Kidney epithelial cell (primary cell): ENCODE measurements around the gene TMEM184A. TPM values are rescaled to one million over a fixed set of nuclear protein-coding genes. Genes with fewer than 3 reads are reported as not detected.

Experiments used
- DNase-seq: peaks from one replicate; pipeline ENCODE4 v3.0.0-alpha.2; 2010; ENCODE audit warnings: low read depth
- H3K27me3 ChIP-seq: 2 replicates; pipeline ENCODE4 v1.6.0; 2011; ENCODE audit warnings: low read length; ENCODE audit not compliant: control insufficient read depth, insufficient read depth
- H3K36me3 ChIP-seq: 2 replicates; pipeline ENCODE4 v1.5.1; 2011; ENCODE audit warnings: low read length; ENCODE audit not compliant: control insufficient read depth, insufficient read depth
- H3K4me3 ChIP-seq: 2 replicates; pipeline ENCODE4 v1.5.1; 2011; ENCODE audit warnings: low read depth, mild to moderate bottlenecking, control low read depth, low read length
- total RNA-seq: library from RNA; depleted of rRNA; stranded (reverse); fragments of >200 nt; gene quantifications from 2 replicates; pipeline ENCODE4 v1.2.3, GENCODE V29; 2015
- TF ChIP-seq, protein P1 (sequence below): IDR thresholded peaks from 2 replicates; pipeline ENCODE4 v1.5.1; 2011; ENCODE audit warnings: mild to moderate bottlenecking, moderate library complexity, low read length, control low read depth, inconsistent platforms; ENCODE audit not compliant: insufficient read depth, poor library complexity, severe bottlenecking

TMEM184A gene
- total RNA-seq, 1 donor from 2014 or later: 5.7 TPM

DNA sequence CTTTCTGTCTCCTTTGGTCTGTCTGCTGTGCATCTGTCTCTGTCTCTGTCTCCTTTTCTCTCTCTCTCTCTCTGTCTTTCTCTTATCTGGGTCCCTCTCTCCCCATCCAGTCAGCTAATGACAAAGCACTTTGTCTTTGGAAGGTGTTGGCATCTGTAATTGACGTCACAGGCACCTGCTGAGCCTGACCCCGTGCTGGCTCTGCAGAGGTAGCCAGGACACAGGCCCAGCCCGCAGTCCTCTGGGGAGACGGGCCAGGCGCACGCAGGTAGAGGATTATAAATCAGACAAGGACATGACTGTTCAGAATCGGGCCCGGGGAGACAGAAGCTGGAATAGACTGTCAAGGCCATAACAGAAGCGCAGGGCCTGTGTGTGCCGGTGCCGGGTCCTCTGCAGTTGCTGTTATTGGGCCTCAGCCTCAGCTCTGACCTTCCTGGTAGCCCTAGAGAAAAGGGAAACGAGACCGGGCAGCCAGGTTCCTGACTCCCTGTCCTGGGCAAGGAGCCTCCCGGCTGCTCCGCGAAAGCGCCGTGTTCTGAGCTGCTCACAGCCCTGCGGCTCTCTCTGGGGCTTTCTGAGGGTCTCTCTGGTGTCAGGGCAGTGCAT is 24.5 kb upstream of the TMEM184A start:
- TF ChIP-seq, protein P1, sequence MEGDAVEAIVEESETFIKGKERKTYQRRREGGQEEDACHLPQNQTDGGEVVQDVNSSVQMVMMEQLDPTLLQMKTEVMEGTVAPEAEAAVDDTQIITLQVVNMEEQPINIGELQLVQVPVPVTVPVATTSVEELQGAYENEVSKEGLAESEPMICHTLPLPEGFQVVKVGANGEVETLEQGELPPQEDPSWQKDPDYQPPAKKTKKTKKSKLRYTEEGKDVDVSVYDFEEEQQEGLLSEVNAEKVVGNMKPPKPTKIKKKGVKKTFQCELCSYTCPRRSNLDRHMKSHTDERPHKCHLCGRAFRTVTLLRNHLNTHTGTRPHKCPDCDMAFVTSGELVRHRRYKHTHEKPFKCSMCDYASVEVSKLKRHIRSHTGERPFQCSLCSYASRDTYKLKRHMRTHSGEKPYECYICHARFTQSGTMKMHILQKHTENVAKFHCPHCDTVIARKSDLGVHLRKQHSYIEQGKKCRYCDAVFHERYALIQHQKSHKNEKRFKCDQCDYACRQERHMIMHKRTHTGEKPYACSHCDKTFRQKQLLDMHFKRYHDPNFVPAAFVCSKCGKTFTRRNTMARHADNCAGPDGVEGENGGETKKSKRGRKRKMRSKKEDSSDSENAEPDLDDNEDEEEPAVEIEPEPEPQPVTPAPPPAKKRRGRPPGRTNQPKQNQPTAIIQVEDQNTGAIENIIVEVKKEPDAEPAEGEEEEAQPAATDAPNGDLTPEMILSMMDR: no peak
- DNase-seq: no peak
- no peaks in the 10 kb centered on the region for H3K36me3 ChIP-seq
- H3K27me3 ChIP-seq: peaks cover 11% of the 10 kb centered on the region
- no peak overlapping the region for H3K4me3 ChIP-seq

DNA sequence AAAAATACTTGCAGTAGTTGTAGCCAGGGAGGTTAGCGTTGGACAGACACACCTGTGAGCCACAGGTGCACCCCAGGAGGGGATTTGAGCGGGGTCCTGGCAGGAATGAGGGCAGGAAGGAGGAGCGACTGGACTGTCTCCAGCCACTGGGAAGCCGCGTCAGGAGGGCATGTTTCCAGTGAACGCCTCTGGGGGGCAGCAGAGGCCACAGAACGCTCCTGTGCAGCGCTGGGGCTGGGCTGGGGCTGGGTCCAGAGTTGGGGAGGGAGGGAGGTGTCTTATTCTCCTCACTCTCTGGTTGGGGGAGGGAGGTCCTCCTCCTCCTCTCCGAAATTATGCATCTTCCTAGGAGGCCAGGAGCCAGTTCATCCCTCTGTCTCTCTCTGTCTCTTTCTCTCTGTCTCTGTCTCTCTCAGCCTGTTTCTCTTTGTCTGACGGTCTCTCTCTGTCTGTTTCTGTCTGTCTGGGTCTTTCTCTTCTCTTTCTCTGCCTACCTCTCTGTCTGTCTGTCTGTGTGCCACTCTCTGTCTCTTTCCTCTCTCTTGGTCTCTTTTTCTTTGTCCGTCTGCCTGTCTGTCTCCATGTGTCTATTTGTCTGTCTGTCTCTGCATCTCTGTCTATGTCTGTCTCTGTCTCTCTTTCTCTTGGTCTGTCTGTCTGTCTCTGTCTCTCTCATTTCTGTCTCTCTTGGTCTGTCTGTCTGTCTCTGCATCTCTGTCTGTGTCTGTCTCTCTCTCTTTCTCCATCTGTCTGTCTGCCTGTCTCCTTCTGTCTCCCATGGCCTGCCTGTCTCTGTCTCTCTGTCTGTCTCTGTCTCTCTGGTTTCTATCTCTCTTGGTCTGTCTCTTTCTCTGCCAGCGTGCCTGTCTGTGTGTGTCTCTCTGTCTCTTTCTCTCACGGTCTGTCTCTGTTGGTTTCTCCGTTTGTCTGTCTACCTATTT is 23.7 kb upstream of the TMEM184A start:
- H3K27me3 ChIP-seq: peaks cover 6% of the 10 kb centered on the region
- no peak overlapping the region for H3K4me3 ChIP-seq
- TF ChIP-seq, protein P1: peak; percentile 93
- no peak for DNase-seq
- H3K36me3 ChIP-seq: no peaks in the 10 kb centered on the region

DNA sequence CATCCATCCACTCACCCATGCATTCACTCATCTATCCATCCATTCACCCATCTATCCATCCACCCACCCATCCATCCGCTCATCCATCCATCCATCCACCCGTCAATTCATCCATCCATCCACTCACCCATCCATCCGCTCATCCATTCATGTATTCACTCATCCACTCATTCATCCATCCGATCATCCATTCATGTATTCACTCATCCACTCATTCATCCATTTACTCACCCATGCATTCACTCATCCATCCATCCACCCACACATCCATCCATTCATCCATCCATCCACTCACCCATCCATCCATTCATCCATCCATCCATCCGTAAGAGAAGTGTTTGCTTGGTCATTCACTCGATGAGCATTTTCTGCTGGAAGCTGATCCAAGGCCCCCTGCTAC is 22.5 kb upstream of the TMEM184A start:
- Histone ChIP-seq H3K27me3 (peaks cover 6% of the 10 kb centered on the region), H3K36me3 (no peaks in the 10 kb centered on the region), H3K4me3 (no peak overlapping the region)
- TF ChIP-seq, protein P1: no peak
- no peak for DNase-seq

DNA sequence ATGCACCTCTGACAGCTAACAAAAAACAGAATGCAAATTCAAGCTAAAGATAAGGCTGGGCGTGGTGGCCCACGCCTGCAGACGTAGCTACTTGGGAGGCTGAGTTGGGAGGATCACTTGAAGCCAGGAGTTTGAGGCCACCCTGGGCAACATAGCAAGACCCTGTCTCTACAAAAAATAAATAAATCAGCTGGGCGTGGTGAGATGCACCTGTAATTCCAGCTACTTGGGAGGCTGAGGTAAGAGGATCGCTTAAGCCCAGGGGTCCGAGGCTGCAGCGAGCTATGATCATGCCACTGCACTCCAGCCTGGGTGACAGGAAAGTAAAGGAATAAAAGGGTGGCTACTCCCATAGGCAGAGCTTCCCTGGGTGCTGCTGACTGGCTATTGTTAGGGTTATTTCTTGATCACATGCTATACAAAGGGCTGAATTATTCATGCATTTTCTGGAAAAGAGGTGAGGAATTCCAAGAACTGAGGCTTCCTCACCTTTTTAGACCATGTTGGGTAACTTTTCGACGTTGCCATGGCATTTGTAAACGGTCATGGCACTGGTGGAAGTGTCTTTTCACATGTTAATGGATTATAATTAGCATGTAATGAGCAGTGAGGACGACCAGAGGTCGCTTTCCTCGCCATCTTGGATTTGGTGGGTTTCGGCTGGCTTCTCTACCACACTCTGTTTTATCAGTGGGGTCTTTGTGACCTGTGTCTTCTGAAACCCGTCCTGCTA is 20.7 kb upstream of the TMEM184A start:
- no peaks in the 10 kb centered on the region for H3K36me3 ChIP-seq
- no peak for DNase-seq
- peaks cover 6% of the 10 kb centered on the region for H3K27me3 ChIP-seq
- TF ChIP-seq, protein P1: no peak
- no peak overlapping the region for H3K4me3 ChIP-seq

DNA sequence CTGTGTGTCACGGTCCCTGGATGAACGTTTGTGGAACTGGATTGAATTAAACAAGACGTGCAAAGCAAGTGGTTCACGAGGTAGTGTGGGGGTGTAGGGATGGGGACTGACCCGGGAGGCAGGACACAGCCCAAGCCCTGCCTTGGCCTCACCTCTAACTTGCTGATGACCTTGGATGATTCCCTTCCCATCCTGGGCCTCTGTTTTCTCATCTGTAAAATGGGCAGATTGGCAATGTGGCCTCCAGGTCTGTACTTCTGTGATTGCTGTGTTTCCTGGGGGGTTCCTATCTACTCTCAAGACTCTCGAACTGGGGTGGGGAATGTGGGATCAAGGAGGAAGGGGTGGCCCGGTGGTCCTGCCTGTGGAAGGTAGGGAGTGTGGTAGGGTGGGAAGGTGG is 19.8 kb upstream of the TMEM184A start:
- Histone ChIP-seq H3K36me3 (no peaks in the 10 kb centered on the region), H3K27me3 (peaks cover 6% of the 10 kb centered on the region), H3K4me3 (no peak overlapping the region)
- TF ChIP-seq, protein P1: no peak
- DNase-seq: no peak
